ENCODE measurements around the gene SVIP.

Gene SVIP

DNA sequence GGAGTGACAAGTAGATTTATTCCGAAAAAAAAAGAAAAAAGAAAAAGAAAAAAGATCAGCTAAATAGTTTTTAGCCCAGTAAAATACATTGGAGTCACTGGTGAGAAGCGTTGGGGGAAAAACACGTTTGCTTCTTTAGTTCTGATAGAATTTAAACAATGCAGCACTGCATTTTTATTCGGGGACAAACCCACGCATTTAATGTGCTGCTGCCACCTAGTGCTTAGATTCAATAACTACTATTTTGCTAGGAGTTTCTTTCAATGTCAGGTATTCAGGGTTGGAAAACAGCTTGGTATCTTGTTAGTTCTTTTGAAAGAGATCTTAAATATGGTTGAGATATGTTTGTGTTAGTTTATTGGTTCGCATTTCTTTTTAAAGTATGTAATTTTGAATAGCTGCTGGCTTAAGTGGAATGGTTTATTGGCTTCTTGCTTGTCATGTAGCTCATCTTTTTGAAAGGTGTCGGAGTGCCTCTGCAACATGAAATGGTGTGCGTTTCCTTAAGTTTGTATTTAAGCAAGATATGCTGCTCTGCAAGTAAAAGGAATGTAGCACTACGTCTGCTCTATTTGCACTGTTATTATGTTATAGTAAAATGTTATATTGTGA is 41.9 kb downstream of the SVIP start:
- peak; percentile 62 for DNase-seq

DNA sequence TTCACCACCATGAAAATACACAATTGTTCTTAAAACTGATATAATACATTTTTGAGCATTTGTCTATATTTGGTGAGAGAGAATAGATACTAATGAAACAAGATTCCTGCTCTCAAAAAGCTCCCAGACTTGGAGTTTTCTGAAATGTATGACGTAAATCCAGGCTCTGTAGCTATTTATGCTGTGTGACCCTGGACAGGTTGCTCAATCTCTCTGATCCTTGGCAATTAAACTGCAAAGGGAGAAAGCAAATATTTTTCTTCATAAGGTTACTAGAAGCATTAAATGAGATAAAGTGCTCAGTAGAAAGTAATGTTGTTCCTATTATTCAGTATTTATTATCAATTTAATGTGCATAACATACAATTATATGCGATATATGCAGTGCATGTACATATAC is 42.5 kb downstream of the SVIP start:
- no peak for DNase-seq

- no peak for DNase-seq
Measured at GRCh38 chr11:22786475-22786874, 43.1 kb downstream of the SVIP start.

DNA sequence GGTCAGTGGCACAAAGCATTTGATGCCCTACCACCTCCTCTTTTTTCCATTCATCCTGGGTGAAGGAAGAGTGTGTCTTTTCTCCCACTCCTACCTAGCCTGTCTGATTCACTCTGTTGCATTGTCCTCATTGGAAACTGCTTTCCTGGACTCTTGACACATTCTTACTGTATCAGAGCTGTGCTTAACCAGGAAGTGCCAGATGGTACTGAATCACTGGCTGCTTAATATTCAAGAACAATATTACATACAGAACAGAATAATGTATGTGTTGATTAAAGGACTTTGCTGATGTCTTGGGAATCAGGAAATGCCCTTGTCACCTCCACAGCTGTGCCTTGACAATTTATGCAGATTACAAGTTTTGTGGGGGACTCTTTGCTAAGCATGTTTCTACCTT is 44.4 kb downstream of the SVIP start:
- no peak for DNase-seq

DNA sequence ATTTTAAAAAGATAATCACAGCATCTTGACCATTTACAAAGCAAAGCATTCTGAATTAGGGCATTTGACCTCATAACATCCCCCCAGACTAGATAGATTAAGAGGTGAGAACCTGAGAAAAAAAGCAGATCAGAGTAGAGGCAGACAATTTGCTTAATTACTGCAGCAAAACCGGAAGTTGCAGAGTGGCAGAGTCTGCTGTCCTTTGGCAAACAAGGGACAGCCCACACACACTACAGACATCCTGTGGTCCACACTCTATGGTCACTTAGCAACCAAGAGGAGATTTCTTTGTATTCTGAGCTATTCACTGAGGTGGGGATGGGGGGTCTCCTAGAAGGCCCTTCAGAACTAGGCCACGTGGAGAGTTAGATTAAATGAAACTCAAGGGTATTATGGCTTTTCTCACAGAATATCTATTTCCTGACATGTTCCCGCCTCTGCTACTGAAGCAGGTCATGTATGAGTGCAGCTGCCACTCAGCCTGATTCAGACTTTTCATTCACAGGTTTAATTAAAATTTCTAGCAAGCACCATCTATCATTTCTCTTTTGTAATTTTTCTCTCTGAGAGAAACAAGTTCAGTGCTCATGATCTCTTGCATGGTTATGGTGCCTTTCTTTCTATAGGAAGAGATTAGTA is 48.5 kb downstream of the SVIP start:
- DNase-seq, result peak; percentile 46

DNA sequence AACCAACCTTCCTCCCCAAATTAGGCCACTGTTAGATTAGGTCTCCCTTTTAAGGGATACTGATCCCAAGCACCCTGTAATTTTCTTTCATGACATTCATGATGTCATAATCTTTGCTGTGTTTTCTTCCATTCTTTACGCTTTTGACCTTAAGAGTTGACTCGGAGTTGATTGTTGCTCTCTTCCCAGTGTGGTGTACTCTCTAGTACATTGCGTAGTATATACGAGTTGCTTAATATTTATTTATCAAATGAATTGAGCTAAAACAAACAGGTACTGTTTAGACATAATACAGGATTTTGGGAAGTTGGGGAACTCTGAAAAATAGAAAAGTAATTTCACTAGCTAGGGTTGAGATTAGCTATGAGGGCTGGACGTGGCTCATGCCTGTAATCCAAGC is 49.8 kb downstream of the SVIP start:
- DNase-seq, result no peak

- no peak for DNase-seq
Measured at GRCh38 chr11:22778642-22779041, 51.0 kb downstream of the SVIP start.

- DNase-seq, result no peak
Measured at GRCh38 chr11:22775248-22775647, 54.4 kb downstream of the SVIP start.

GRCh38 chr11:22774716-22775115 is 54.9 kb downstream of the SVIP start:
- no peak for DNase-seq

GRCh38 chr11:22769081-22769480 is 60.5 kb downstream of the SVIP start:
- no peak for DNase-seq
